HL-60/S4 (cell line): ENCODE results near the gene HRK.

ENCODE experiments used
- in situ Hi-C: fragments of 300-500 bp; cut with MboI; formaldehyde crosslinking; loops from 2 replicates; pipeline ENCODE4 v1.14.3; 2022; ENCODE audit warnings: low sequenced_read_pairs

Gene HRK

DNA sequence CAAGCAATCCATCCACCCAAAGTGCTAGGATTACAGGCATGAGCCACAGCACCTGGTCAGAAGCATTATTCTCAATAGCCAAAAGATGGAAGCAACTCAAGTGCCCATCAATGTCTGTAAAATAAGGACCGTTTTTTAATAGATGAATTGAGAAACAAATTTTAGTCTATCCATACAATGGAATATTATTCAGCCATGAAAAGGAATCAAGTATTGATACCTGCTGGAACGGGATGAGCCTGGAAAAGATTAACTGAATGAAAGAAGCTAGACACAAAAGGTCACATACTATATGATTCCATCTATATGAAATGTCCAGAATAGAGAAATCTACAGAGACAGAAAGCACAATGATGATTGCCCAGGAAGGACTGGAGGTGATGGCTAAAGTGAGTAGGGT lies 20.4 kb upstream of the HRK start:
- in situ Hi-C loops, result no loop called here

GRCh38 chr12:116898669-116899068 lies 17.4 kb upstream of the HRK start:
- in situ Hi-C loops, result no loop called here

- in situ Hi-C loops, result no loop called here
These were observed 16.2 kb upstream of the HRK start for GRCh38 chr12:116897476-116897875.

DNA sequence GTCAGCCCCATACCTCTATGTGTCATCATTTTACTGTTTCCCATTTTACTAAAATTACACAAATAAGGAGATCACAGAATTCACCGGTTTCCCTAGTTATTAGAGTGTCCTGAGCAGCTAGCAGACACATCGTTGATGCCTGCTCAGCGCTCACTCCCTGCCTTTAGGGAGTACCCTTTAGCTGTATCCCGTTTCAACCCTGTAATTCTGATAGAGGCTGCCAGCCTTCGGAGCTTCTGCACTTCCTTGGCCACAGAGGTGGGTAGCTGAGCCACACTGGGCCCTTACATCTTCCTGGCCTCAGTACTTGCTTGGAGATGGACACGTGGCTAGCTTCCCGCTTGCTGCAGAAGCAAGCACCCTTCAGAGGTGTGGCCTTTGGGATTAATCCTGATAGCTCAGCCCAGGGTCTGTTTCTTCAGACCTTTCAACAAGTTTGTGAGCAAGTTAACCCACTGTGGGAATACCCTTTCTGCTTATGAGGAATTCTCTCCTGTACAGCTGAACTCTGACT lies 15.2 kb upstream of the HRK start:
- in situ Hi-C loops, result no loop called here

GRCh38 chr12:116894913-116895312 lies 13.7 kb upstream of the HRK start:
- in situ Hi-C loops, result no loop called here

DNA sequence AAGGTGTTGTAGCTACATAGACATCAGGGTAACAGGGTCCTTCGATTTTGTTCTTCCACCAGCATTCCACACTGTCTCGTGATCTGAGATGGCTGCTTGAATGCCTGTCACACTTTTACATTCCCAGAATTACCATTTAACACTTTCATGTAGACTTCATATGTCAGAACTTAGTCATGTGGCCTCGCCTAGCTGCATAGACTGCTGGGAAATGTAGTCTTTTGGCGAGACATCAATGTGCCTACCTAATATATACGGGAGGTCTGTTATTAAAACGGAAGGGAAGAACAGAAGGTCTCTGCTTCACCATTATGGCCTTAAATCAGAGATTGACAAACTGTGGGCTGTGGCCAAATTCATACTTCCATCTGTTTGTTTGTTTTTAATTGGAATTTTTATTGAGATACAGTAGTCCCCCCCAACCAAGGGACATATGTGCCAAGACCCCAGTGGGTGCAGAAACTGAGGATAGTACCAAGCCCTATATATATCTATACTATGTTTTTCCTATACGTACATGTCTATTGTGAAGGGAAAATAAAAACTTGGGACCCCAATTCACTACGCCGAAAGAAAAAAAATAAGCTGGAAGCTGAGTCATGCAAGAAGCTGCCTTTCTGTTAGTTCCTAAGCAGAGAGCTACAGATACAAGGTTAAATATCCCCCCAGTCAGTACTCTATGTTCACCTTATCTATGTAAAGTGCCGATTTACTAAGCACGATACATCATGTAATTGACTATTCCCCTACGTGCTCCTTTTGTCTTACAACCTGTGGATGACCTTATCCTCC lies 11.3 kb upstream of the HRK start:
- in situ Hi-C loops, result no loop called here

GRCh38 chr12:116891019-116891418 lies 9.8 kb upstream of the HRK start:
- in situ Hi-C loops, result no loop called here

DNA sequence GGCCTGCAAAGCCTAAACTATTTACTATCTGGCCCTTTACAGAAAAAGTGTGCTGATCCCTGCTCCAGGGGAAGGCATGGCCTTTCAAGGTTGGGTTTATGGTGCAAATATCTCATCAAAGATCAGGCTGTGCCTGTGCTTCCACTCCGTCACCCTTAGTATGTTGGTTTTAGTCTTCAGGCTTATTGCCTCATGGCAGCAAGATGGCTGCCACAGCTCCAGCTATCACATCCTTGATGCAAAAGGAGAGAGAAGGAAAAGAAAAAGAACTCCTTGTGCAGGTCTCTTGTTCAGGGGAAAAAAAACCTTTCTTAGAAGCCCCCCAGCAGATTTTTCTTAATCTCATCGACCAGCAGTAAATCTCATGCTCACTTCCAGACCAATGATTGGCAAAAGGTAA lies 9.1 kb upstream of the HRK start:
- in situ Hi-C loops, result no loop called here

GRCh38 chr12:116887897-116888296 lies 6.7 kb upstream of the HRK start:
- in situ Hi-C loops, result no loop called here

DNA sequence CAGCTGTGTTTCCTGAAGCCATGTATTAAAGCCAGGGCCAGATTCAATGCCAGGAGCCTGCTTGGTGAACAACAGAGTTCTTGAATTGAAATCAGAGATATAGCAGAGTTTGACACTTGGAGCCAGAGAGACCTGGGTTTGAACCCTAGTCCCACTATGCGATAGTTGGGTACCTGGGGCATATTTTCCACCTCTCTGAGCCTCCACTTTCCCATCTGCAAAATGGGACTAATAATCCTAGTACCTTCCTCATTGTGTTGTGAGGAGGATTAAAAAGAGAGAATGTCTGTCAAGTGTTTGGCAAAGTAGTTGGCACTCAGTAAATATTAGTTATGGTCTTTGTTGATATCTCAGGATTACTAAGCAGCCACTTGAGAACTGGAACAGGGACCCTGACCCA lies 6.0 kb upstream of the HRK start:
- in situ Hi-C loops, result no loop called here

DNA sequence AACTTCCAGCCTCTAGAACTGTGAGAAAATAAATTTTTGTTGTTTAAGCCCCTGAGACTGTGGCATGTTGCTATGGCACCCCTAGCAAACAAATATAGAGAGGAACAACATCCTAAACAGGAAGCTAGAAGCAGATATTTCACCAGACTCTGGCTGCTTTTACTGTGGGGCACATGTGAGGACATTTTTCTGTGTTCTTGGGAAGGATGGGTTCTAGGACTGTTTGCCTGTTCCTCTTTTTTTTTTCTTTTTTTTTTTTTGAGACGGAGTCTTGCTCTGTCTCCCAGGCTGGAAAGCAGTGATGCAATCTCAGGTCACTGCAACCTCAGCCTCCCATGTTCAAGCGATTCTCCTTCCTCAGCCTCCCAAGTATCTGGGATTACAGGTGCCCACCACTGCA lies 4.2 kb upstream of the HRK start:
- in situ Hi-C loops, result no loop called here

DNA sequence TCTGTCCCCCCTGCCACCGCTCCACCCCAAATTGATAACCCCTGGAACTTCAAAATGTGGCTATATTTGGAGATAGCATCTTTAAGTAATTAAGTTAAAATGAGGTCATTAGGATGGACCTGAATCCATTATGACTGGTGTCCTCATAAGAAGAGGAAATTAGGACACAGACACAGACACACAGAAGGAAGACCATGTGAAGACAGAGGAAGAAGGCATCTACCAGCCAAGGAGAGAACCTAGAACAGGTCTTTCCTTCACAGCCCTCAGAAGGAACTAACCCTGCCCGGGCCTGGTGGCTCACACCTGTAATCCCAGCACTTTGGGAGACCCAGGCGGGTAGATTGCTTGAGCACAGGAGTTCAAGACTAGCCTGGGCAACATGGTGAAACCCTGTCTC lies 3.6 kb upstream of the HRK start:
- in situ Hi-C loops, result no loop called here

DNA sequence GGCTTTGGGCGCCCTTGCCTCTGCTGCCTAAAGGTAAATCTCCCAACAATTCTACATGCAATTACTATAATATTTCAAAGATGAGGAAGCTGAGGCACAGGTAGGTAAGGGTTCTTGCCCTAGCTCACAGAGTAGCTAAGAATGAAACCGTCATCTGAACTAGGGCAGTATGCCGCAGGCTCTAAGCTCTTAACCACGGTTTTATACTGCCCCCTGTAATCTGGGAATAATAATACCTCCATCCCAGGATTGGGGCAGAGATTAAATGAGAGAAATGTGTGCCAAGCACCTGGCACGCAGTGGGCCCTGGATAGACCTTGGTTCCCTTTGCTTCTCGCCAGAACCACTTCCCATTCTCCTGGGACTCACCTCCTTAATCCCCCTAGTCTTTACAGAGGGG lies 1.5 kb upstream of the HRK start:
- in situ Hi-C loops, result no loop called here

DNA sequence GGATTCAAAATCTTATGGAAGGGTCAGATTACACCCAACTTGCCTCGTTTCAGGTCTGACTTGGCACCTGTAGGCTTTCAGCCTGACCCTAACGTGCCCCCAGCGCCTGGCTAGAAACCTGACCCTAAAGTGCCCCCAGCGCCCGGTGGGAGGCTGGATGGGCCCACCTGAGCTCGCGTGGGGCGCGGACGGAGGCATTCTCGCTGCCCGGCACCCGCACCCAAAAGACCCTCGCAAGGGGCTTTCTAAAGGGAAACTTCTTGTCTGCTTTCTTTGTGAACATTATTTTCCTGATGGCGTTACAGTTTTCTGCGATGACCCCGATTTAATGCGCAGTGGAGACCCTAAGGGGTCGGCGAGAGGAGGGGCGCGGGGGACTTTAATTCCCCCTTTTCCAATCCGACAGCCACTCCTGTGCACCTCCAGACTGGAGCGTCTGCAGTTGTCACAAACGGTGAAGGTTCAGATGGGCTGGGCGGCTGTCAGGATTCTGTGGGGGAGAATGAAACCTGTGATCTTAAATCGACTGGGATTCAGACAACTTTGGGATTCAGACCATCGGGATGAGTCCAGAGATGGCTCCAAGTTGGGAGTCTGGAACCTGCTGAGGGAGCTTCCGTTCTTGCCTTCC lies 751 bp upstream of the HRK start:
- in situ Hi-C loops, result no loop called here

DNA sequence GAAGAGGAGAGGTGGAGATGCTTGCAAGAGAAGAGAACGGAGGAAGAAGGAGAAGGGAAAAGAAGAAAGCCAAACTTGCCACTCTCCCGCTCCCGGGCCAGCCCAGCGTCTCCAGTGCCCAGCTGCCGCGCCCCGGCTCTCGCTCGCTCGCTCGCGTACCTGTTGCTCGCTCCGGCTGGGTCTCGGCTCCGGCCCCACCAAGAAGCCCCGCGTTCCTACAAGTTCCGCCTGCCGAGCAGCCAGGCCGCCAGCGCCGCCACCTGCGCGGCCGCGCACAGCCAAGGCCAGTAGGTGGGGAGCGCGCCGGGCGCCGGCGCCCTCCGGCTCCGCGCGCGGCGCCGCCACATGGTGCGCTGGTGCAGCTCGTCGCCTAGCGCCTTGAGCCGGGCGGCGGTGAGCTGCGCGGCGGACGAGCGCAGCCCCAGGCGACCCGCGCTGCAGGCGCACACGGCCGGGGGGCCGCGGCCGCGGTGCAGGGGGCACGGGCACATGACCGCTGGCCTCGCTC lies 370 bp downstream of the HRK start:
- in situ Hi-C loops, result no loop called here

GRCh38 chr12:116880213-116880816 lies 926 bp downstream of the HRK start:
- in situ Hi-C loops, result no loop called here

DNA sequence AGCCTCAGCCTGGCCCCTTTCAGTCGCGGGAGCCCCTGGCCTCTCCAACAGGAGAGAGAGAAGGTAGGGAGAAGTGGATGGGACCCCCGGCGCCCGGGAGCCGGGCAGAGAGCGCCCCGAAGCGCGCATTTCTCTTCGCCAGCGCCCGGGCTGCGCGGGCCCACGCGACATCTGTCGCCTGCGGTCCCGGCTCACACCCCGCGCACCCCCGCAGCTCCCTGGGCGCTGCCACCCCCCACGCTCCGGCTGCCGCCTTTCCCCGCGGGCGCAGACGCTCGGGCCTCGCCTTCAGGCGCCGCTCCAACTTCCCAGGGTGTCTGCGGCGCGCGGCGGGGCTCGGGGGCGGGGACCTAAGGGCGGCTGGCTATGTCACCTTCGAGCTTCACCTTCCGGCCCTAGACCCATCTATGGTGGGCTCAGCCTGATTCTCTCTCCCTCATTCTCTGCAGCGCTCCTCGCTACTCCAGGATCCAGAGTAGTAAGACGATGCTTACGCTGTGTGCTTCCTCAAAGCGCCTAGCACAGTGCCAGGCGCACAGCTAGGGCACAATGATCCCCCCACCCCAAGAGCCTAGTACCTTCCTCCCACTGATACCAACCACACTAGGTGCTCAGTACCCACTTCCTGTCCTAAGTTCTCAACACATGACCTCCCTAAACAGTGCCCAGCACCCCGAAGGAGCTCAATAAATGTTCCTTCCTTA lies 1.6 kb downstream of the HRK start:
- in situ Hi-C loops, result no loop called here

- in situ Hi-C loops, result no loop called here
These were observed 2.4 kb downstream of the HRK start for GRCh38 chr12:116878567-116879508.

DNA sequence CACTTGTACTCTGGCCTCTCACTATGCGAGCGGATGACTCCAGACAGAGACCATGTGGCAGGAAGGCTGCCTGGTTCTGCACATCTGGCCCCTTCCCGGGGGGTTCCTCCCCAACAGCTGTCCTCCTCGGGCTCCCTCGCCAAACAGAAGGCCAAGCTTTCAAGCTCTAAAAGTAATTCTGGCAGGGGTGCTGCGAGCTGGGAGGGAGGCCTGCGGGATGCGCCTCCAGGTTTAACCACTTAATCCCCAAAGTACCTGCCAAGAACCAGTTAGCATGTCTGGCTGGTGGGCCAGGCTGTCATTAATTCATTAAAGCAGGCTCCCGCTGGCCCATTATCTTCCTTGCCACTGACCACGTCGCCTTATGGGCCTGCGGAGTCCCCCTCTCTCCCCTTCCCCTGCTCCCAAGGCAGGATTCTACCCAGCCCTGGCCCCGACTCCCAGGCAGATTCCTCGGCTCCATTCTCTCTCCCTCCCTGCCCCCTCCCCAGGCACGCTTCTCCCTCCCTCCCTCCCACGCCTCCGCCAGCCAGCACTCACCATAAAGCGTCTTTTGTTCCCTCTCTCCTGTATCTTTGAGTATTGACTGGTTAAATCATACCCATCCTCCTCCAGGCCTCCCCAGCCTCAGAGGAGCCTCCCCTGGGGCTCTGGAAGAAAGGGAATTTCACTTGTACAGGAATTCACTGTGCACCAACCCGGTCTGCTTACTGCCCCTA lies 4.9 kb downstream of the HRK start:
- in situ Hi-C loops, result no loop called here
